ENCODE results near the gene TBCE.
"Not testable (repeated sequence)": the region's sequence is repeated elsewhere in the genome, so short reads cannot be mapped to it uniquely, and the experiment has no call there.

DNA sequence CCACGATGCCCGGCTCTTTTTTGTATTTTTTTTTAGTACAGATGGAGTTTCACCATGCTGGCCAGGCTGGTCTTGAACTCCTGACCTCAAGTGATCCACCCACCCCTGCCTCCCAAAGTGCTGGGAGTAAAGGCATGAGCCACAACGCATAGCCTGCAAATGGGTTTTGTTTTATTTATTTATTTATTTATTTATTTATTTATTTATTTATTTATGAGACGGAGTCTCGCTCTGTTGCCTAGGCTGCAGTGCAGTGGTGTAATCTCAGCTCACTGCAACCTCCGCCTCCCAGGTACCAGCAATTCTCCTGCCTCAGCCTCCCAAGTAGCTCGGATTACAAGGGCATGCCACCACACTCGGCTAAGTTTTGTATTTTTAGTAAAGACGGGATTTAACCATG is 3.0 kb upstream of the TBCE start:
- TF ChIP-seq, protein P1, sequence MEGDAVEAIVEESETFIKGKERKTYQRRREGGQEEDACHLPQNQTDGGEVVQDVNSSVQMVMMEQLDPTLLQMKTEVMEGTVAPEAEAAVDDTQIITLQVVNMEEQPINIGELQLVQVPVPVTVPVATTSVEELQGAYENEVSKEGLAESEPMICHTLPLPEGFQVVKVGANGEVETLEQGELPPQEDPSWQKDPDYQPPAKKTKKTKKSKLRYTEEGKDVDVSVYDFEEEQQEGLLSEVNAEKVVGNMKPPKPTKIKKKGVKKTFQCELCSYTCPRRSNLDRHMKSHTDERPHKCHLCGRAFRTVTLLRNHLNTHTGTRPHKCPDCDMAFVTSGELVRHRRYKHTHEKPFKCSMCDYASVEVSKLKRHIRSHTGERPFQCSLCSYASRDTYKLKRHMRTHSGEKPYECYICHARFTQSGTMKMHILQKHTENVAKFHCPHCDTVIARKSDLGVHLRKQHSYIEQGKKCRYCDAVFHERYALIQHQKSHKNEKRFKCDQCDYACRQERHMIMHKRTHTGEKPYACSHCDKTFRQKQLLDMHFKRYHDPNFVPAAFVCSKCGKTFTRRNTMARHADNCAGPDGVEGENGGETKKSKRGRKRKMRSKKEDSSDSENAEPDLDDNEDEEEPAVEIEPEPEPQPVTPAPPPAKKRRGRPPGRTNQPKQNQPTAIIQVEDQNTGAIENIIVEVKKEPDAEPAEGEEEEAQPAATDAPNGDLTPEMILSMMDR (IDR thresholded peaks at IDR 0.05 in 2 of 3, conservative IDR thresholded peaks at IDR 0.05 in 1 of 3; ENCODE audit: borderline replicate concordance in 1 of 3, insufficient read depth in 1 of 3, low read depth in 2 of 3, low read length in 2 of 3): not testable (repeated sequence)
- not testable (repeated sequence) for TF ChIP-seq EZH2phosphoT487 (IDR thresholded peaks at IDR 0.05; ENCODE audit: borderline replicate concordance); CBX3 (IDR thresholded peaks at IDR 0.05; ENCODE audit: low read depth); EZH2 (IDR thresholded peaks at IDR 0.05); SIN3A (IDR thresholded peaks at IDR 0.05; ENCODE audit: low read depth); CEBPB (IDR thresholded peaks at IDR 0.05; ENCODE audit: low read depth); POLR2AphosphoS5 (IDR thresholded peaks at IDR 0.05; ENCODE audit: low read depth, low read length)
- TF ChIP-seq, protein P2, sequence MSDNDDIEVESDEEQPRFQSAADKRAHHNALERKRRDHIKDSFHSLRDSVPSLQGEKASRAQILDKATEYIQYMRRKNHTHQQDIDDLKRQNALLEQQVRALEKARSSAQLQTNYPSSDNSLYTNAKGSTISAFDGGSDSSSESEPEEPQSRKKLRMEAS (IDR thresholded peaks at IDR 0.05): not testable (repeated sequence)
- TF ChIP-seq, protein P3, sequence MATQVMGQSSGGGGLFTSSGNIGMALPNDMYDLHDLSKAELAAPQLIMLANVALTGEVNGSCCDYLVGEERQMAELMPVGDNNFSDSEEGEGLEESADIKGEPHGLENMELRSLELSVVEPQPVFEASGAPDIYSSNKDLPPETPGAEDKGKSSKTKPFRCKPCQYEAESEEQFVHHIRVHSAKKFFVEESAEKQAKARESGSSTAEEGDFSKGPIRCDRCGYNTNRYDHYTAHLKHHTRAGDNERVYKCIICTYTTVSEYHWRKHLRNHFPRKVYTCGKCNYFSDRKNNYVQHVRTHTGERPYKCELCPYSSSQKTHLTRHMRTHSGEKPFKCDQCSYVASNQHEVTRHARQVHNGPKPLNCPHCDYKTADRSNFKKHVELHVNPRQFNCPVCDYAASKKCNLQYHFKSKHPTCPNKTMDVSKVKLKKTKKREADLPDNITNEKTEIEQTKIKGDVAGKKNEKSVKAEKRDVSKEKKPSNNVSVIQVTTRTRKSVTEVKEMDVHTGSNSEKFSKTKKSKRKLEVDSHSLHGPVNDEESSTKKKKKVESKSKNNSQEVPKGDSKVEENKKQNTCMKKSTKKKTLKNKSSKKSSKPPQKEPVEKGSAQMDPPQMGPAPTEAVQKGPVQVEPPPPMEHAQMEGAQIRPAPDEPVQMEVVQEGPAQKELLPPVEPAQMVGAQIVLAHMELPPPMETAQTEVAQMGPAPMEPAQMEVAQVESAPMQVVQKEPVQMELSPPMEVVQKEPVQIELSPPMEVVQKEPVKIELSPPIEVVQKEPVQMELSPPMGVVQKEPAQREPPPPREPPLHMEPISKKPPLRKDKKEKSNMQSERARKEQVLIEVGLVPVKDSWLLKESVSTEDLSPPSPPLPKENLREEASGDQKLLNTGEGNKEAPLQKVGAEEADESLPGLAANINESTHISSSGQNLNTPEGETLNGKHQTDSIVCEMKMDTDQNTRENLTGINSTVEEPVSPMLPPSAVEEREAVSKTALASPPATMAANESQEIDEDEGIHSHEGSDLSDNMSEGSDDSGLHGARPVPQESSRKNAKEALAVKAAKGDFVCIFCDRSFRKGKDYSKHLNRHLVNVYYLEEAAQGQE (IDR thresholded peaks at IDR 0.05; ENCODE audit: low read depth): not testable (repeated sequence)
- TF ChIP-seq, protein P4, sequence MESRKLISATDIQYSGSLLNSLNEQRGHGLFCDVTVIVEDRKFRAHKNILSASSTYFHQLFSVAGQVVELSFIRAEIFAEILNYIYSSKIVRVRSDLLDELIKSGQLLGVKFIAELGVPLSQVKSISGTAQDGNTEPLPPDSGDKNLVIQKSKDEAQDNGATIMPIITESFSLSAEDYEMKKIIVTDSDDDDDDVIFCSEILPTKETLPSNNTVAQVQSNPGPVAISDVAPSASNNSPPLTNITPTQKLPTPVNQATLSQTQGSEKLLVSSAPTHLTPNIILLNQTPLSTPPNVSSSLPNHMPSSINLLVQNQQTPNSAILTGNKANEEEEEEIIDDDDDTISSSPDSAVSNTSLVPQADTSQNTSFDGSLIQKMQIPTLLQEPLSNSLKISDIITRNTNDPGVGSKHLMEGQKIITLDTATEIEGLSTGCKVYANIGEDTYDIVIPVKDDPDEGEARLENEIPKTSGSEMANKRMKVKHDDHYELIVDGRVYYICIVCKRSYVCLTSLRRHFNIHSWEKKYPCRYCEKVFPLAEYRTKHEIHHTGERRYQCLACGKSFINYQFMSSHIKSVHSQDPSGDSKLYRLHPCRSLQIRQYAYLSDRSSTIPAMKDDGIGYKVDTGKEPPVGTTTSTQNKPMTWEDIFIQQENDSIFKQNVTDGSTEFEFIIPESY (IDR thresholded peaks at IDR 0.05; ENCODE audit: extremely low read depth, insufficient replicate concordance, low read length): not testable (repeated sequence)

Data from HCT116 (cell line).